Effector memory CD8-positive, alpha-beta T cell (primary cell): ENCODE data around the gene INKA2.

Source experiments
- ATAC-seq: fragments of 150-1000 bp; cut with Tn5 transposase; replicated peaks from 2 replicates; pipeline ENCODE4 v1.10.0; 2021; ENCODE audit warnings: mild to moderate bottlenecking, moderate library complexity
- DNase-seq, 3 experiments: peaks; one replicate each; pipeline ENCODE4 v3.0.0; 2021
- H3K27ac Mint-ChIP-seq, 2 donors: one replicate each; pipeline ENCODE4 v1.8.0; 2022; ENCODE audit warnings: mild to moderate bottlenecking in 2 of 2, mixed read lengths in 2 of 2, moderate library complexity in 2 of 2
- H3K27me3 Mint-ChIP-seq, 2 donors: one replicate each; pipeline ENCODE4 v1.8.0; 2022; ENCODE audit warnings: mixed read lengths in 2 of 2
- H3K36me3 Mint-ChIP-seq: one replicate; pipeline ENCODE4 v1.8.0; 2022; ENCODE audit warnings: mild to moderate bottlenecking, moderate library complexity, mixed read lengths; ENCODE audit not compliant: insufficient read depth
- H3K4me1 Mint-ChIP-seq, 2 donors: one replicate each; pipeline ENCODE4 v1.8.0; 2022; ENCODE audit warnings: low read depth in 2 of 2, mixed read lengths in 2 of 2
- H3K4me3 Mint-ChIP-seq, 2 donors: one replicate each; pipeline ENCODE4 v1.8.0; 2022; ENCODE audit warnings: mild to moderate bottlenecking in 2 of 2, mixed read lengths in 2 of 2, moderate library complexity in 2 of 2
- H3K9me3 Mint-ChIP-seq, 2 donors: one replicate each; pipeline ENCODE4 v1.8.0; 2022; ENCODE audit warnings: mixed read lengths in 2 of 2

INKA2 gene

GRCh38 chr1:111699268-111699667 lies 39.9 kb downstream of the INKA2 start:
- no peak overlapping the region for H3K4me3 Mint-ChIP-seq
- H3K27ac Mint-ChIP-seq, result peak overlapping the region; percentile 70 to 73
- no peak for DNase-seq
- H3K9me3 Mint-ChIP-seq, result no peaks in the 10 kb centered on the region
- H3K27me3 Mint-ChIP-seq, result no peaks in the 10 kb centered on the region
- peaks cover 70% of the 10 kb centered on the region for H3K36me3 Mint-ChIP-seq
- H3K4me1 Mint-ChIP-seq, result peaks cover 7 to 35% of the 10 kb centered on the region in 2 donors
- ATAC-seq, result no peak

DNA sequence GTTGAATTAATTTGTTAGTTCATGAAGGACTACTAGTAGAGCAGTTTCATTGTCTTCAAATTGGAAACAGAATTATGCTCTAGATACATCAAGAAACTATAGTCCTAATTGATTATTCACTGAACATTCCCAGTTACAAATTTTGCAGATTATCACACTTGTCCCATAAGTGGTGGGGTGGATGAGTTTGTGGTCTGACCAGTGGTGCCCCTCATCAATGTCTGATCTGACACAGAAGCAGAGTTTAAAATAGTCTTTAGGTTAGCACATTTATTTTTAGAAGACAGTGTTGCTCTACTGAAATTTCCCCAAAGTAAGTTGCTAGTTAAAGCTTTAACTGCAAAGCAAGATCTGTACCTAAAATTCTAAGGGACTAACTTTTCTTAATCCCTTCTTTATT lies 42.9 kb downstream of the INKA2 start:
- H3K4me3 Mint-ChIP-seq, result no peak overlapping the region
- ATAC-seq (no peak), DNase-seq (no peak)
- peaks cover 69% of the 10 kb centered on the region for H3K36me3 Mint-ChIP-seq
- peaks cover 13 to 51% of the 10 kb centered on the region in 2 donors for H3K4me1 Mint-ChIP-seq
- no peaks in the 10 kb centered on the region for H3K27me3 Mint-ChIP-seq
- H3K9me3 Mint-ChIP-seq, result no peaks in the 10 kb centered on the region
- H3K27ac Mint-ChIP-seq, result peak overlapping the region in 1 of 2 donors; percentile 9

DNA sequence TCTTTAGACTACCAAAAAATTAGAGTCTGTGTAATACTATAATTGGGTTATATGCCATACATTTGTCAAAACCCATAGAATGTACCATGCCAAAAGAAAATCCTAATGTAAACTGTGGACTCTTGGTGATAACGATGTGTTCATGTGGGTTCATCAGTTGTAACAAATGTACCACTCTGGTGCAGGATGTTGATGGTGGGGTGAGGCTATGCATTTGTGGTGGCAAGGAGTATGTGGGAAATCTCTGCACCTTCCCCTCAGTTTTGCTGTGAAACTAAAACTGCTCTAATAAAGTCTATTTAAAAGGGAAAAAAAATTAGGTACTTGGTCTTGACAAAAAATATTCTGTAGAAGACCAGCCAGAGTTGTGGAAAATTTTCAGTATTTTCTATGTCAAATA lies 43.4 kb downstream of the INKA2 start:
- ATAC-seq (peak; percentile 77), DNase-seq (no peak)
- Mint-ChIP-seq H3K9me3 (no peaks in the 10 kb centered on the region), H3K27ac (peak overlapping the region in 1 of 2 donors; percentile 9), H3K4me1 (peaks cover 12 to 46% of the 10 kb centered on the region in 2 donors), H3K27me3 (no peaks in the 10 kb centered on the region), H3K36me3 (peaks cover 67% of the 10 kb centered on the region), H3K4me3 (no peak overlapping the region)

DNA sequence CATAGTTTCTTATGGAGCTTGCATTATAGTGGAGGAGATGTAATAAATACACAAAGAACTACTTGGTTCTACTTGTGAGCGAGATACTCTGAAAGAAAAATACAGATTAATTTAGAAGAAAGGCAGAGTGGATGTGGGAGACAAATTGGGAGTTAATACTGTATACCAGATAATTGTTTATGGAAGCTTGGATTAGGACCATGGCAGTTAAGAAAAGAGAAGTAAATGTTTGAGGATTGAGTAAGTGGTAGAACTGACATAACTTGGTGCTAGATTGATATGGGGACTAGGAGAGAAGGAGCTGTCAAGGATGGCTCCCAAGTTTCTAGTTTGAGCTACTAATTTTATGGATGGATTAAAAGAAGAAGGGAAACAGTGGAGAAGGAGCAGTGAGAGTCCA lies 47.3 kb downstream of the INKA2 start:
- H3K36me3 Mint-ChIP-seq, result peaks cover 28% of the 10 kb centered on the region
- DNase-seq (no peak), ATAC-seq (no peak)
- H3K4me3 Mint-ChIP-seq, result no peak overlapping the region
- H3K4me1 Mint-ChIP-seq, result peaks cover 20 to 65% of the 10 kb centered on the region in 2 donors
- no peaks in the 10 kb centered on the region for H3K27me3 Mint-ChIP-seq
- H3K9me3 Mint-ChIP-seq, result no peaks in the 10 kb centered on the region
- H3K27ac Mint-ChIP-seq, result peak overlapping the region; percentile 2 to 33

GRCh38 chr1:111690306-111690617 lies 48.9 kb downstream of the INKA2 start:
- H3K27me3 Mint-ChIP-seq, result no peaks in the 10 kb centered on the region
- H3K36me3 Mint-ChIP-seq, result peaks cover 26% of the 10 kb centered on the region
- peaks cover 24 to 70% of the 10 kb centered on the region in 2 donors for H3K4me1 Mint-ChIP-seq
- peak overlapping the region; percentile 11 to 42 for H3K27ac Mint-ChIP-seq
- no peak for ATAC-seq
- H3K4me3 Mint-ChIP-seq, result peak overlapping the region in 1 of 2 donors; percentile 21
- H3K9me3 Mint-ChIP-seq, result no peaks in the 10 kb centered on the region
- DNase-seq, result no peak
